Astrocyte of the hippocampus (primary cell): ENCODE data around the gene SLC25A43.
"Not testable (repeated sequence)": the region's sequence is repeated elsewhere in the genome, so short reads cannot be mapped to it uniquely, and the experiment has no call there.

Source experiments
- DNase-seq: peaks from one replicate; pipeline ENCODE4 v3.0.0; 2011; ENCODE audit warnings: low read depth, low spot score

SLC25A43 gene

GRCh38 chrX:119398974-119399771 is at the start of gene SLC25A43:
Gene SLC25A43 (plus strand): TSS chrX:119399336. CDS start chrX:119399404, 68 bp downstream.
- DNase-seq = peak; percentile 56

GRCh38 chrX:119359618-119360382 is 39.3 kb upstream of the SLC25A43 start:
- DNase-seq = no peak

GRCh38 chrX:119361451-119361850 is 37.7 kb upstream of the SLC25A43 start:
- DNase-seq = not testable (repeated sequence)

DNA sequence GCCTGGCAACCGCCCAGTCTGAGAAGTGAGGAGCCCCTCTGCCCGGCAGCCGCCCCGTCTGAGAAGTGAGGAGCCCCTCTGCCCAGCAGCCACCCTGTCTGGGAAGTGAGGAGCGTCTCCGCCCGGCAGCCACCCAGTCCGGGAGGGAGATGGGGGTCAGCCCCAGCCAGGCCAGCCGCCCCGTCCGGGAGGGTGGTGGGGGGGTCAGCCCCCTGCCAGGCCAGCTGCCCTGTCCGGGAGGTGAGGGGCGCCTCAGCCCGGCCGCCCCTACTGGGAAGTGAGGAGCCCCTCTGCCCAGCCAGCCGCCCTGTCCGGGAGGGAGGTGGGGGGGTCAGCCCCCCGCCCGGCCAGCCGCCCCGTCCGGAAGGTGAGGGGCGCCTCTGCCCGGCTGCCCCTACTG is 37.1 kb upstream of the SLC25A43 start:
- not testable (repeated sequence) for DNase-seq

DNA sequence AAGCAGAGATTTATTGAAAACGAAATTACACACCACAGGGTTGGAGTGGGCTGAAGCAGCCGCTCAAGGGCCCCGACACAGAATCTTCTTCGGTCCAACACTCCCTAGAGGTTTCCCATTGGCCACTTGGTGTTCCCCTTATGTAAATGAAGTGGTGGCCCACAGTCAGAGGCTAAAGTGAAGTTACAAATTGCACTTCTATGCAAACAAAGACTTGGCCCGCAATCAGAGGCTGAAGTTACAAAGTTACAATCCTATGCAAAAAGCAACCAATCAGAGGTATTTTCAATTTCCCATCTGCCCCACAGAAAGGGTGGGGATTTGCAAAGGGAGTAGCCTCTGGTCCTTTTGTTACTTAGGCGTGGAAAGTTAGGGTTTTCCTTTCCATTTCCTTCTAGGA is 35.7 kb upstream of the SLC25A43 start:
- no peak for DNase-seq

DNA sequence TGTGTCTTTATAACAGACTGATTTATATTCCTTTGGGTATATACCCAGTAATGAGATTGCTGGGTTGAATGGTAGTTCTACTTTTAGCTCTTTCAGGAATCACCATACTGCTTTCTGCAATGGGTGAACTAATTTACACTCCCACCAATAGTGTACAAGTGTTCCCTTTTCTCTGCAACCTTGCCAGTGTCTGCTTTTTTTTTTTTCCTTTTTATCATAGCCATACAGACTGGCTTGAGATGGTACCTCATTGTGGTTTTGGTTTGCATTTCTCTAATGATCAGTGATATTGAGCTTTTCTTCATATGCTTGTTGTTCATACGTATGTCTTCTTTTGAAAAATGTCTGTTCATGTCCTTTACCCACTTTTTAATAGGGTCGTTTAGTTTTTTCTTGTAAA is 27.3 kb upstream of the SLC25A43 start:
- not testable (repeated sequence) for DNase-seq

DNA sequence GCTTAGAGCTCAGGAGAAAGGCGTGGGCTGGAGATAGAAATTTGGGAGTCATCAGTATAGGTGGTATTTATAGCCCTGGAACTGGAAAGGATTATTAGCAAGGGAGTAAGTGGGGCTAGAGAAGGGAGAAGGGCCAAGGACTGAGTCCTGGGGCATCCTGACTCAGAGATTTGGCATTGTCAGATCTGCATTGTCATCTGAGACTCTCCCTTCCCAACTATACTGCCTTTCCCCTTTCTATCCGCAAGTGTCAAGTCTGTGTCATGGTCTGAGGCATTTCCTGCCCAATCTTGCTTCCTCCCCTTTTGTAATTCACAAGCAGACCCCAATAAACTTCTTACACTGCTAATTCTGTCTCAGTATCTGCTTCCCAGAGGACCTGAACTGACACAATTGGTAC is 24.4 kb upstream of the SLC25A43 start:
- DNase-seq = no peak

DNA sequence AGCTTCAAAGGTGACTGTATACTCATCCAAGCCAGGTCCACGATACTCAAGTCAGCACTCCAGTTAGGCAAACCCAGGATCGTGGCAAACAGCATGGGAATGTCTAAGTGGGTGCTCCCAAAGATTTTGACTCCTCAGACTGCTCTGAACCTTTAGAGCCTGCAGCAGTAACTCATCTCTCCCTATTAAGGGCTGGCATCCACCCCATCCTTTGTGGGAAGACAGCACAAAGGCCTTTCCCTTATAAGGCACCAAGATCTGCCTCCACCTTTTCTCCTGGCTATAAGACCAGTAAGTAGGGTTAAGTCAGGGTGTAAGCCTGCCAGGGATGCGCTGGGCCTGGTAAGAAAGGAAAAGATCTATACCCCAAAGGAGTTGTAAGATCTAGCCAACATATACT is 23.6 kb upstream of the SLC25A43 start:
- DNase-seq = peak; percentile 4

DNA sequence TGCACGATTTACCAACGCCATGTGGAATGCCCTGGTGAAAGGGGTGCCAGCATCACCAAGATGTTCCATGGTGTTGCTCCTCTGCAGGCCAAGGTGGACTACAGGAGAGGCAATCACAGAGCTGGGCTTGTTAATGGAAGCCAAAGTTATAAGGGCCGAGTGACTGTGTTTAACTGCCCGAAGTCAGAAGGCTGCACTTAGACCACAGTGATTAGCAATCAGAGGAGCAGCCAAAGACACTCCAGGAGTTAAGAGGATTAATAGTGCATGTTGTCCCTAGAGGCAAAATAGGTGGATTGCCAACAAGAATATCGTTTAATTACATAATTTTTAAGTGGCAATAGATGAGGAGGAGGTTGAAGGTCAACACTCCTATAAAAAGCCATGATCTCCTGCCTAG is 22.8 kb upstream of the SLC25A43 start:
- DNase-seq = no peak

DNA sequence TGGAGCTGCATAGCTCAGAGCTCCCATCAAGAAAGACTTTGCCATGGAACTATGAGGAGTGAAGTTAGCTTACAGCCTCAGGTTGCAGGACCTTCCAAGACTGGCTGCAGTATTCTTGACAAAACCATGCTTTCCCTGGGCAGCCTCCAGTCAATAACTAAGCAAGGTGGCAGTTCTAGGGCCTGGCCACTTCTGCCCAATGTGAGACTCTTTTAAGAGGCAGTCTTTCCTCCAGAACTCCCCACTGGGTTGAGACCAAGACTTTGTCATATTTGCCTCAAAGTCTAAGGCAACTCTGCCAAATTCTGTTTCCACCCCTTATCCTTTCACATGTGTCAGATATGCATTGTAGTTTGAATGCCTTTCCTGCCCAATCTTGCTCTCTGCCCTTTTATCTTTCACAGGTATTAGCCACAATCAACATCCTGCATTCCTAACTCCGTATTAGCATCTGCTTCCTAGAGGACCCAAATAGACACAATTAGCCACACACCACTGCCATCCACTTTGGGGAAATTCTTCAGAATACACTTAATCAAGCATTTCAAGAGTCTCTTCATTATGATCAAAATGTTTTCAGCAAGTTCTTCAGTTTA is 17.7 kb upstream of the SLC25A43 start:
- no peak for DNase-seq

DNA sequence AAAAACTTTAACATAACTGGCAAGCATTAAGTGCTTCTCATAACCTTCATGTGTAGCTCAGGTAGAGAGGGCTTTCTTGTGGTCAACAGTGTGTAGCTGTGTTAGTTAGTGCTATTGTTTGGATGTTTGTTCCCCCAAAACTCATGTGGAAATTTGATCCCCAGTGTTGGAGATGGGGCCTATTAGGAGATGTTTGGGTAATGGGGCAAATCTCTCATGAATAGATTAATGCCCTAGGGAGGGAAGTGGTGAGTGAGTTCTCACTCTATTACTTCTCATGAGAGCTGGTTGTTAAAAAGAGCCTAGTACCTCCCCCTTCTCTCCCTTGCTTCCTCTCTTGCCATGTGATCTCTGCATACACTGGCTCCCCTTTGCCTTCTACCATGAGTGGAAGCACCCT is 16.5 kb upstream of the SLC25A43 start:
- no peak for DNase-seq

DNA sequence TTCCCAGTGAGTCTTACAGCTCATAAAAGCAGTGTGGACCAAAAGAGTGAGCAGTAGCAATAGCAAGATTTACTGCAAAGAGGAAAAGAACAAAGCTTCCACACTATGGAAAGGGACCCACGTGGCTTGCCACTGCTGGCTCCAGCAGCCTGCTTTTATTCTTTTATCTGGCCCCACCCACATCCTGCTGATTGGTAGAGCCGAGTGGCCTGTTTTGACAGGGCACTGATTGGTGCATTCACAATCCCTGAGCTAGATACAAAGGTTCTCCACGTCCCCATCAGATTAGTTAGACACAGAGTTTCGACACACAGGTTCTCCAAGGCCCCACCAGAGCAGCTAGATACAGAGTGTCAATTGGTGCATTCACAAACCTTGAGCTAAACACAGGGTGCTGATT is 12.5 kb upstream of the SLC25A43 start:
- DNase-seq = not testable (repeated sequence)

DNA sequence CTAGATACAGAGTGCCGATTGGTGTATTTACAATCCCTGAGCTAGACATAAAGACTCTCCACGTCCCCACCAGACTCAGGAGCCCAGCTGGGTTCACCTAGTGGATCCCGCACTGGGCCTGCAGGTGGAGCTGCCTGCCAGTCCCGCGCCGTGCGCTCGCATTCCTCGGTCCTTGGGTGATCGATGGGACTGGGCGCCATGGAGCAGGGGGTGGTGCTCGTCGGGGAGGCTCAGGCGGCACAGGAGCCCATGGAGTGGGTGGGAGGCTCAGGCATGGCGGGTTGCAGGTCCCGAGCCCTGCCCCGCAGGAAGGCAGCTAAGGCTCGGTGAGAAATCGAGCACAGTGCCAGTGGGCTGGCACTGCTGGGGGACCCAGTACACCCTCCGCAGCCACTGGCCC is 11.7 kb upstream of the SLC25A43 start:
- not testable (repeated sequence) for DNase-seq

DNA sequence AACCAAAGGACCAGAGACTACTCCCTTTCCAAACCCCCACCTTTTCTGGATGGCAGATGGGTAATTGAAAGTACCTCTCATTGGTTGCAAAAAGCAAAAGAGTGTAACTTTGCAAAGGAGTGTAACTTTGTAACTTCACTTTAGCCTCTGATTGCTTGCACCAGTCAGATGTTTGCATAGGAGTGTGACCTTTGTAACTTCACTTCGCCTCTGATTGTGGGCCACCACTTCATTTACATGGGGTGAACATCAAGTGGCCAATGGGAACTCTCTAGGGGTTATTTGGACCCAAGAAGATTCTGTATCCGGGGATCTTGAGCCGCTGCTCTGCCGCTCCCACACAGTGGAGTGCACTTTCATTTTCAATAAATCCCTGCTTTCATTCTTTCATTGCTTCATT is 9.9 kb upstream of the SLC25A43 start:
- no peak for DNase-seq

GRCh38 chrX:119389871-119390501 is 9.2 kb upstream of the SLC25A43 start:
- DNase-seq = no peak

DNA sequence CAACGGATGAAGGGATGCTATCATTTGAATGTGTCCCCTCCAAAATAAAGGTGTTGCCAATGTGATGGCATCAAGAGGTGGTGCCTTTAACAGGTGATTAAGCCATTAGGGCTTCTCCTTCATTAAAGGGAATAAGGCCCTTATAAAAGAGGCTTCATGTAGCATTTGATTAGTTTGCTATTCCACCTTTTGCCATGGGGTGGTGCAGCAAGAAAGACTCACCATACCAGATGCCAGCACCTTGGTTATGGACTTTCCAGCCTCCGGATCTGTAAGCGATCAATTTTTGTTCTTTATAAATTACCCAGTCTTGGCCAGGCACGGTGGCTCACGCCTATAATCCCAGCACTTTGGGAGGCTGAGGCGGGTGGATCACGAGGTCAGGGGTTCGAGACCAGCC is 7.9 kb upstream of the SLC25A43 start:
- DNase-seq = peak; percentile 33

DNA sequence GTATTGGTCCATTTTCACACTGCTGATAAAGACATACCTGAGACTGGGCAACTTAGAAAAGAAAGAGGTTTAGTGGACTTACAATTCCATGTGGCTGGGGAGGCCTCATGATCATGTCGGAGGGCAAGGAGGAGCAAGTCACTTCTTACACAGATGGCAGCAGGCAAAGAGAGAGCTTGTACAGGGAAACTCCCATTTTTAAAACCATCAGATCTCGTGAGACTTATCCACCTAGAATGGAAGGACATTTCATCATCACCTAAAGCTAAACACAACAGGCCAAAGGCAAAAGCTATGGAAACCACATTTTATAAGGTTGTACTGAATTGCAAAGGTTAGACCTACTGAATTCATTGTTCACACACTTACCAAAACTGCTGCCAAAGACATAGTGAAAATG is 6.0 kb upstream of the SLC25A43 start:
- DNase-seq = no peak

GRCh38 chrX:119398587-119398973 is 556 bp upstream of the SLC25A43 start:
- no peak for DNase-seq

DNA sequence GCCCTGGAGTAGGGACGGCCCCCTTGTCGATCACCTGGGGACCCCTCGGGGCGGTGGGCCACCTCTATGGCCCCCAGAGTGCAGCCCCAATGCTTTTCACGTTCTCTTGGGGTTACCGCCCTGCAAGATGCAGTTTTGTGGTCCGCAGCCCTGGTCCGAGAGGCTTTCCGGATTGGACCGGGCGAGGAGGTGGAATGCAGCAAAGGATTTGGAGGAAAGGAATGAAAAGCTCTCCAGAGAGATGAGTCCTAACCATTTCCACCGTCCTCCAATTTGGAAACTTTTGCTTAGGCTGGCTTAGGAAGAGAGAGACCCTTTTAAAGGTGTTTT is 601 bp downstream of the SLC25A43 start:
- DNase-seq = peak; percentile 50

DNA sequence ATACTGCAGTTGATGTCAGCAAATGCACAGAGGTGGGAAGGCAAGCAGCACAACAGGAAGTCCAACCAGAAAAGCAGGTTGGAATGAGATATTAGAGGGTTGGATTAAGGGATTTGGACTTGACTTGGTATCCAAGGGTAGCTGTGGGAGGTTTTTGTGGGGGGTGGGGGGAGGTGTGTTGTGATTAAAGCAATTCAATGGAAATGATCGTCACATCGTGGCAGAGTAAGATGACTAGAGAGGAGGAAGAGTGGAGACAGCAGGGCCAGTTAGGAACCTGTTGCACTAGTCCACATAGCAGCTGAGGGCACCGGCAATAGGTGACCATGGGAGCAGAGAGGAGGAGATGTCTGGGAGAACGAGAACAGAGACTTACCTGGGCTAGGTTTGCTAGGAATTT is 2.4 kb downstream of the SLC25A43 start:
- DNase-seq = no peak

DNA sequence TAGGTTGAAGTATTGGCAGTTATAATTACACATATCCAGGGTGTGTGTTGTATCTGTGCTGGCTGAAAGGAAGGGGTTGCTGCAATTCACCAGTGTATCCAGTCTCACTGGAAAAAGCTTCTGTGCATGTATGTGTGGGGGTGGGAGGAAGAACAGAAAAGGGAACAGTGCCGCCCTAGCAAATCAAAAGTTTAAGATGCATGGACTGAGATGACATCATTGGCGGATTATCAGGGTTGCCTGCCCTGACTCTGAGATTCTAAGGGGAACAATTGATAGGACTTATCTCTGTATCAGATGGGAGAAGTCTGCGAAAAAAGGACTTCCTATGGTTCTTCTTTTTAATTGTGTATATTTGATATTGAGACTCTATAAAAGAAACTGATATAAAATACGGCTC is 3.5 kb downstream of the SLC25A43 start:
- DNase-seq = no peak

DNA sequence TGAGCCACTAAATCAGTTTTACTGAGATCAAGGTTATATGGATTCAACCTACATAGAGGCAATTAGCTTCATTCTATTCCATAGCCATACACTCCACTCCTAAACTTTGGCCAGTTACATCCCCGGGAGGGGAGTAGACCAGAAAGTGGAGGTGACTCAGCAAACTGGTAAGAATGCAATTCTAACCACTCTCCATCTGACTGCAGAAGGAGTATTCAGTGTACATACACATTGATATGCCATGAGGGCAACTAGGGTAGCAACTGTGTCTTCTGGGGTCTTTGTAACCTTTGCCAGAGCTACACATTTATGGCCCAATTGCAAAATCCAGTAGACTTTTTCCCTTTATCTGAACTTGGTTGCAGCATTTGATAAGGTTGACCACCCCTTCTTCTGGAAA is 7.6 kb downstream of the SLC25A43 start:
- peak; percentile 8 for DNase-seq
